ENCODE results near the gene PODXL. TPM values are rescaled to one million over a fixed set of nuclear protein-coding genes. Genes with fewer than 3 reads are reported as not detected.

The PODXL gene
- total and polyA plus RNA-seq, 2 of the 8 experiments (the other 6 are each of a cell fraction or from before 2014, with no cell fraction given): 638 to 925 TPM

DNA sequence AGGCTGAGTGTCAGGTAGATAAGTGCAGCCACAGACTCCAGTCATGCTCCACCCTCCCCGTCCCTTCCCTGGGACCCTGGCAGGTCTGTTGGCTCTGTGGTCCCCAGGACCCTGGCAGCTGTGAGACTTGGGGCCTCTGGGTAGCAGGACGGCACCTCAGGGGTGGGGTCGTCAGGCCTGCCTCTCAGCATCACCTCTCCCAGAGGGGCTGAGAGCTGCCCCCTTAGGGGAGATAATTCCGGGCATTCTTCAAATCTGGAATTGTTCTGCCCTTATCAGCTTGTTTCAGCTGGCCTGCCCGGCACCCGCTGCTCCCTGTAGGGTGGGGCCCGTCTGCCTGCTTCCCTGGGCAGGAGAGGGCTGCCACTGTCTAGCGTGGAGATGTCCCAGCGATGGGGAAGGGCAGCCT is 23.3 kb downstream of the PODXL start:
- WGBS, 2 experiments (ENCODE audit: extremely low coverage in 1 of 2, insufficient coverage in 1 of 2, insufficient read length in 1 of 2, insufficient replicate concordance in 2 of 2, low coverage in 1 of 2, low lambda C conversion rate in 2 of 2, missing lambda C conversion rate in 1 of 2): 90% methylated on average over 9 of the region's 9 CpGs; no CpG with 5 or more reads in 1 of the 2 experiments

More for the DNA sequence above, 23.3 kb downstream of the PODXL start:
- Histone ChIP-seq H3K23me2 (ENCODE audit: low read depth, low read length) (no peaks in the 10 kb centered on the region), H2AK5ac (ENCODE audit: low read depth, low read length) (no peak overlapping the region), H3K4me1 (replicated peaks in 1 of 4; ENCODE audit: control insufficient read depth in 3 of 4, insufficient read depth in 4 of 4, low read length in 3 of 4) (peaks cover 6 to 41% (median 24%) of the 10 kb centered on the region in 4 experiments), H2BK15ac (ENCODE audit: low read length) (no peak overlapping the region), H3K4ac (replicated peaks; ENCODE audit: insufficient read length, low read depth, low read length) (no peak overlapping the region), H3K9ac (replicated peaks in 1 of 4; ENCODE audit: extremely low read depth in 1 of 4, low read depth in 3 of 4, low read length in 3 of 4) (no peak overlapping the region), H3K4me3 (ENCODE audit: extremely low read depth in 1 of 4, insufficient read depth in 2 of 4, low read depth in 3 of 4, low read length in 4 of 4) (no peak overlapping the region), H3K79me1 (ENCODE audit: low read depth, low read length) (peaks cover 26% of the 10 kb centered on the region), H3K27me3 (replicated peaks in 1 of 4; ENCODE audit: control insufficient read depth in 3 of 4, extremely low read depth in 1 of 4, insufficient read depth in 3 of 4, low read length in 3 of 4) (no peaks in the 10 kb centered on the region), H4K5ac (ENCODE audit: insufficient read length, low read depth, low read length) (no peak overlapping the region), H4K8ac (ENCODE audit: extremely low read depth, insufficient read depth, low read length) (peak overlapping the region; percentile 11; the same call in 1 of the 2 replicates), H3K79me2 (ENCODE audit: control insufficient read depth in 1 of 2, insufficient read depth in 2 of 2, low read length in 2 of 2) (peaks cover 51 to 96% of the 10 kb centered on the region in 2 experiments), H3K18ac (ENCODE audit: extremely low read depth, low read length) (no peak overlapping the region), H3K23ac (ENCODE audit: insufficient read length) (no peak overlapping the region), H2AFZ (ENCODE audit: low read length) (no peak overlapping the region), H4K91ac (replicated peaks; ENCODE audit: insufficient read length, low read length) (no peak overlapping the region), H3K4me2 (ENCODE audit: insufficient read depth in 1 of 2, low read depth in 2 of 2, low read length in 2 of 2) (peak overlapping the region in 1 of 2 experiments; percentile 13; a peak in 1 of 4 replicates), H2BK5ac (ENCODE audit: low read depth, low read length) (0 out of 2 replicates have a peak overlapping the region, but pooled peaks have one; percentile 13), H3K9me3 (ENCODE audit: insufficient read depth in 2 of 2, low read depth in 1 of 2, low read length in 1 of 2) (no peaks in the 10 kb centered on the region), H2BK20ac (ENCODE audit: low read length) (no peak overlapping the region), H4K20me1 (replicated peaks in 1 of 2; ENCODE audit: control insufficient read depth in 1 of 2, insufficient read depth in 2 of 2, low read length in 2 of 2) (peaks cover 62 to 69% of the 10 kb centered on the region in 2 experiments), H3K36me3 (ENCODE audit: control insufficient read depth in 2 of 4, insufficient read depth in 4 of 4, low read length in 3 of 4) (peaks cover 2 to 87% (median 10%) of the 10 kb centered on the region in 4 experiments; a peak in 7 of 8 replicates), H3K14ac (ENCODE audit: insufficient read length) (no peak overlapping the region), H3K56ac (replicated peaks; ENCODE audit: insufficient read length, low read depth, low read length) (no peak overlapping the region), H2BK12ac (ENCODE audit: low read depth, low read length) (no peak overlapping the region), H2BK120ac (replicated peaks; ENCODE audit: low read depth, low read length) (no peak overlapping the region), H3K27ac (ENCODE audit: low read depth, low read length) (no peak overlapping the region)
- FAIRE-seq (no peak), DNase-seq (ENCODE audit: low read depth in 1 of 2, low spot score in 2 of 2) (no peak)
- CTCF ChIA-PET (ENCODE audit: partially characterized antibody): interaction anchor here (1.0 to 11.9 kb wide), 3 partner anchors 16 to 122 kb away, joined by 3 to 154 read pairs (median 5); no protein-coding TSS in a partner anchor
- TF ChIP-seq POLR2AphosphoS5 (IDR thresholded peaks at IDR 0.05; ENCODE audit: low read depth, low read length): peak; percentile 4; the same call in 1 of the 2 replicates
- no peak for TF ChIP-seq SIX5 (IDR thresholded peaks at IDR 0.05; ENCODE audit: low read depth, low read length)
- TF ChIP-seq POLR2A (IDR thresholded peaks at IDR 0.05; ENCODE audit: control extremely low read depth in 1 of 2, low read depth in 2 of 2, low read length in 2 of 2): peak in 1 of 2 experiments; percentile 14; a peak in 1 of 3 replicates
- TF ChIP-seq HDAC2 (IDR thresholded peaks at IDR 0.05; ENCODE audit: borderline replicate concordance in 1 of 2, low read depth in 2 of 2, low read length in 2 of 2): no peak
- POLR2A ChIA-PET (ENCODE audit: partially characterized antibody): interaction anchor here (6.9 kb wide), 1 partner anchor 12 kb away, joined by 28 read pairs; no protein-coding TSS in a partner anchor

All from H1 (cell line).